HCT116 (cell line): ENCODE measurements around the gene ZBTB7C. TPM values are rescaled to one million over a fixed set of nuclear protein-coding genes. Genes with fewer than 3 reads are reported as not detected.

Source experiments
- ATAC-seq: fragments of 200-7000 bp; cut with Tn5 transposase; 2 replicates; pipeline ENCODE4 v1.9.1; 2020; ENCODE audit warnings: mild to moderate bottlenecking, moderate library complexity
- BruUV-seq: library from RNA; stranded (reverse); fragments of 400-500 nt; replicated peaks from 2 replicates; lab custom pipeline; 2021; lab: Mats Ljungman, UMichigan
- CTCF ChIA-PET: fragments of 300-600 bp; sonication (Branson Sonifier 250); formaldehyde crosslinking; loops from one replicate; lab custom pipeline; 2021; ENCODE audit warnings: antibody characterized with exemption; lab: Charles Lee
- POLR2A ChIA-PET: fragments of 300-600, 350-600 bp; sonication (Branson Sonifier 250); formaldehyde crosslinking; loops from one replicate; lab custom pipeline; 2021; ENCODE audit warnings: antibody characterized with exemption; lab: Charles Lee
- RAD21 ChIA-PET, 2 experiments: fragments of 300-600 bp; sonication (Branson Sonifier 250); formaldehyde crosslinking; loops; one replicate each; lab custom pipeline; 2023; ENCODE audit warnings: low total read pairs in 2 of 2; ENCODE audit not compliant: uncharacterized antibody in 2 of 2, unreplicated experiment in 2 of 2, low non-redundant PET in 1 of 2; lab: Charles Lee
- DNase-seq: peaks from one replicate; pipeline ENCODE4 v3.0.0-alpha.2; 2010; ENCODE audit warnings: low read depth, low spot score
- H2AFZ ChIP-seq: fragments of 200-600 bp; shearing (Covaris generic), sonication (generic); 2 replicates; pipeline ENCODE4 v1.6.1; 2017; ENCODE audit warnings: low read depth, mixed run types, mixed read lengths, antibody characterized with exemption, low read length; ENCODE audit not compliant: poor library complexity, severe bottlenecking
- H3K27ac ChIP-seq: 2 replicates; pipeline ENCODE4 v1.5.1; 2012; ENCODE audit warnings: low read depth, low read length
- H3K27me3 ChIP-seq: fragments of 200-600 bp; sonication (generic); 2 replicates; pipeline ENCODE4 v1.6.1; 2016; ENCODE audit warnings: mixed run types, low read length, mixed read lengths; ENCODE audit not compliant: insufficient read depth
- H3K36me3 ChIP-seq, 2 experiments: fragments of 200-500 bp in 1 of 2; fragments of 200-600 bp in 1 of 2; sonication (Bioruptor generic) in 1 of 2; sonication (generic) in 1 of 2; 2 replicates each; pipeline versions ENCODE4 v1.5.1 to v1.6.1; 2014 to 2016; ENCODE audit warnings: low read length in 2 of 2, inconsistent platforms in 1 of 2, mixed read lengths in 1 of 2, mixed run types in 1 of 2; ENCODE audit not compliant: insufficient read depth in 2 of 2, control insufficient read depth in 1 of 2
- H3K4me1 ChIP-seq, 2 experiments: fragments of 200-600 bp in 1 of 2; sonication (generic) in 1 of 2; 2 replicates each; pipeline versions ENCODE4 v1.5.1 to v1.6.1; 2012 to 2017; ENCODE audit warnings: low read length in 2 of 2, inconsistent platforms in 1 of 2, mild to moderate bottlenecking in 1 of 2, mixed read lengths in 1 of 2, mixed run types in 1 of 2, moderate library complexity in 1 of 2; ENCODE audit not compliant: insufficient read depth in 2 of 2, control insufficient read depth in 1 of 2
- H3K4me2 ChIP-seq: fragments of 200-600 bp; sonication (generic); 2 replicates; pipeline ENCODE4 v1.6.1; 2017; ENCODE audit warnings: mixed run types, low read length, mixed read lengths
- H3K4me3 ChIP-seq, 2 experiments: fragments of 200-600 bp in 1 of 2; sonication (generic) in 1 of 2; replicated peaks in 1 of 2; 2 replicates each; pipeline ENCODE4 v1.5.1; 2011 to 2016; ENCODE audit warnings: low read length in 2 of 2, control low read depth in 1 of 2, low read depth in 1 of 2, mild to moderate bottlenecking in 1 of 2, mixed read lengths in 1 of 2, mixed run types in 1 of 2
- H3K79me2 ChIP-seq: fragments of 200-600 bp; sonication (generic); 2 replicates; pipeline ENCODE4 v1.6.1; 2017; ENCODE audit warnings: mild to moderate bottlenecking, mixed run types, low read length, moderate library complexity, mixed read lengths; ENCODE audit not compliant: insufficient read depth
- H3K9ac ChIP-seq: fragments of 200-600 bp; sonication (generic); 2 replicates; pipeline ENCODE4 v1.6.1; 2016; ENCODE audit warnings: low read length, mixed read lengths
- H3K9me2 ChIP-seq: fragments of 200-600 bp; sonication (generic), shearing (Covaris generic); 2 replicates; pipeline ENCODE4 v1.6.1; 2017; ENCODE audit warnings: mixed run types, mild to moderate bottlenecking, moderate library complexity; ENCODE audit not compliant: insufficient read depth
- H3K9me3 ChIP-seq, 2 experiments: fragments of 200-500 bp in 1 of 2; fragments of 200-600 bp in 1 of 2; sonication (Bioruptor generic) in 1 of 2; sonication (generic) in 1 of 2; 2 replicates each; pipeline ENCODE4 v1.6.1; 2014 to 2017; ENCODE audit warnings: low read length in 2 of 2, mixed read lengths in 2 of 2, inconsistent platforms in 1 of 2, low read depth in 1 of 2, mild to moderate bottlenecking in 1 of 2, mixed run types in 1 of 2, moderate library complexity in 1 of 2; ENCODE audit not compliant: control insufficient read depth in 1 of 2, insufficient read depth in 1 of 2
- H4K20me1 ChIP-seq: fragments of 200-600 bp; sonication (generic), shearing (Covaris generic); 2 replicates; pipeline ENCODE4 v1.6.1; 2017; ENCODE audit warnings: mixed run types, mild to moderate bottlenecking, moderate library complexity; ENCODE audit not compliant: insufficient read depth
- ATF3 ChIP-seq: IDR thresholded peaks from 2 replicates; pipeline ENCODE4 v1.6.1; 2012
- CBX3 ChIP-seq: IDR thresholded peaks from 2 replicates; pipeline ENCODE4 v1.6.1; 2012; ENCODE audit warnings: low read depth
- EGR1 ChIP-seq: IDR thresholded peaks from 2 replicates; pipeline ENCODE4 v1.6.1; 2012; ENCODE audit warnings: low read depth
- ELF1 ChIP-seq: IDR thresholded peaks from 2 replicates; pipeline ENCODE4 v1.6.1; 2012; ENCODE audit warnings: low read depth, borderline replicate concordance
- EZH2 ChIP-seq: fragments of 200-600 bp; sonication (generic); IDR thresholded peaks from 2 replicates; pipeline ENCODE4 v1.6.1; 2017; ENCODE audit warnings: antibody characterized with exemption, mixed run types
- EZH2phosphoT487 ChIP-seq: fragments of 200-600 bp; IDR thresholded peaks from 2 replicates; pipeline ENCODE4 v1.6.1; 2018; ENCODE audit warnings: antibody characterized with exemption, borderline replicate concordance
- JUND ChIP-seq: IDR thresholded peaks from 2 replicates; pipeline ENCODE4 v1.6.1; 2012
- MAX ChIP-seq: IDR thresholded peaks from 2 replicates; pipeline ENCODE4 v1.6.1; 2012
- POLR2A ChIP-seq: IDR thresholded peaks from 2 replicates; pipeline ENCODE4 v1.7.0; 2011; ENCODE audit warnings: borderline replicate concordance; ENCODE audit not compliant: insufficient read depth, insufficient read length; ENCODE audit errors: extremely low read depth
- POLR2AphosphoS5 ChIP-seq: IDR thresholded peaks from 2 replicates; pipeline ENCODE4 v1.6.1; 2011; ENCODE audit warnings: mild to moderate bottlenecking, low read depth, low read length, moderate library complexity
- RAD21 ChIP-seq: IDR thresholded peaks from 2 replicates; pipeline ENCODE4 v1.6.1; 2012; ENCODE audit warnings: low read depth, mild to moderate bottlenecking
- REST ChIP-seq: IDR thresholded peaks from 2 replicates; pipeline ENCODE4 v1.6.1; 2012; ENCODE audit warnings: low read depth
- SP1 ChIP-seq: IDR thresholded peaks from 2 replicates; pipeline ENCODE4 v1.6.1; 2012; ENCODE audit warnings: low read depth
- SRF ChIP-seq: IDR thresholded peaks from 2 replicates; pipeline ENCODE4 v1.6.1; 2012; ENCODE audit warnings: low read depth
- TCF7L2 ChIP-seq: IDR thresholded peaks from 2 replicates; pipeline ENCODE4 v1.7.0; 2011; ENCODE audit warnings: borderline replicate concordance, inconsistent platforms; ENCODE audit not compliant: insufficient read depth, insufficient read length; ENCODE audit errors: extremely low read depth
- ZBTB33 ChIP-seq: IDR thresholded peaks from 2 replicates; pipeline ENCODE4 v1.6.1; 2011; ENCODE audit warnings: mild to moderate bottlenecking, low read length, moderate library complexity; ENCODE audit not compliant: insufficient replicate concordance; ENCODE audit errors: extremely low read depth
- ZFX ChIP-seq: fragments of 450-650 bp; IDR thresholded peaks from 2 replicates; pipeline ENCODE4 v1.6.1; 2017
- intact Hi-C: fragments of 100-400 bp; cut with micrococcal nuclease; formaldehyde crosslinking; loops from 2 replicates; pipeline ENCODE4 v1.10.0; 2022
- total RNA-seq: library from RNA; stranded (reverse); gene quantifications from one replicate; pipeline ENCODE4 v1.2.1, GENCODE V29; 2021; ENCODE audit not compliant: unreplicated experiment

ZBTB7C gene
- total RNA-seq, 1 experiment from 2014 or later = 0.37 TPM

DNA sequence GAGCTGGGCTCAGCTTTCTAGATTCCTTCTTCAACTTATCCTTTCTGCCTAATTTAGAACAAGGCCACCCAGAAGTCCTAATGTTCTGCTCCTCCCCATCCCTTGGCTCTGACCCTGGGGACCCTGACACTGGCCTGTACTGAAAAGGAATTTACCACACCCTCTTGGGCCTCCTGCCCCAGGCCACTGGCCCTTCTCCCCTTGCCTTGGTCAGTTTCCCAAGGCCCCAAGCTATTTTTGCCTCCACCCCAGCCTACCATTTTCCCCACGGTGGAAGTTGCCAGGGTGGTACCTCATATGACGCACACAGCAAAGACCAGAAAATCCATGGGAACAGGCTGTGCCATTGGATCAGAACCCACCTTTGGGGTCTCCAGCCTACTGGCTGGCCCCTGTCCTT is 72.1 kb downstream of the ZBTB7C start:
- no TSS peak for BruUV-seq
- intact Hi-C loops = no loop called here

More for the DNA sequence above, 72.1 kb downstream of the ZBTB7C start:
- H2AFZ ChIP-seq = no peak overlapping the region
- H3K4me3 ChIP-seq = no peak overlapping the region
- no peaks in the 10 kb centered on the region for H3K27me3 ChIP-seq
- no peaks in the 10 kb centered on the region for H3K9me2 ChIP-seq
- no peak for DNase-seq
- ChIA-PET RAD21 (no interaction called here), CTCF (no interaction called here), POLR2A (no interaction called here)
- H3K4me2 ChIP-seq = no peak overlapping the region
- H3K36me3 ChIP-seq = no peaks in the 10 kb centered on the region
- H3K9ac ChIP-seq = no peak overlapping the region
- no peaks in the 10 kb centered on the region for H3K79me2 ChIP-seq
- ATAC-seq = no peak
- H3K27ac ChIP-seq = no peak overlapping the region
- H3K4me1 ChIP-seq = no peaks in the 10 kb centered on the region
- no peak for TF ChIP-seq ZFX
- no peak for TF ChIP-seq SP1
- TF ChIP-seq POLR2AphosphoS5 = no peak
- no peak for TF ChIP-seq ELF1
- no peak for TF ChIP-seq MAX
- no peak for TF ChIP-seq CBX3
- no peak for TF ChIP-seq REST
- TF ChIP-seq TCF7L2 = no peak
- TF ChIP-seq RAD21 = no peak
- TF ChIP-seq EZH2phosphoT487 = no peak
- no peak for TF ChIP-seq POLR2A
- no peak for TF ChIP-seq EGR1
- TF ChIP-seq EZH2 = no peak
- no peak for TF ChIP-seq ZBTB33
- TF ChIP-seq ATF3 = no peak
- no peak for TF ChIP-seq JUND
- no peak for TF ChIP-seq SRF
- H4K20me1 ChIP-seq = no peaks in the 10 kb centered on the region
- H3K9me3 ChIP-seq = no peaks in the 10 kb centered on the region
